Measurements from ENCODE around the gene SLCO3A1. TPM values are rescaled to one million over a fixed set of nuclear protein-coding genes. Genes with fewer than 3 reads are reported as not detected.
A peak's percentile ranks its signal among the peaks of the same experiment; 100 is the strongest.

Gene SLCO3A1
- total and polyA plus RNA-seq, 2 of the 8 experiments (the other 6 are each of a cell fraction or from before 2014, with no cell fraction given): 15.1 to 20.4 TPM

DNA sequence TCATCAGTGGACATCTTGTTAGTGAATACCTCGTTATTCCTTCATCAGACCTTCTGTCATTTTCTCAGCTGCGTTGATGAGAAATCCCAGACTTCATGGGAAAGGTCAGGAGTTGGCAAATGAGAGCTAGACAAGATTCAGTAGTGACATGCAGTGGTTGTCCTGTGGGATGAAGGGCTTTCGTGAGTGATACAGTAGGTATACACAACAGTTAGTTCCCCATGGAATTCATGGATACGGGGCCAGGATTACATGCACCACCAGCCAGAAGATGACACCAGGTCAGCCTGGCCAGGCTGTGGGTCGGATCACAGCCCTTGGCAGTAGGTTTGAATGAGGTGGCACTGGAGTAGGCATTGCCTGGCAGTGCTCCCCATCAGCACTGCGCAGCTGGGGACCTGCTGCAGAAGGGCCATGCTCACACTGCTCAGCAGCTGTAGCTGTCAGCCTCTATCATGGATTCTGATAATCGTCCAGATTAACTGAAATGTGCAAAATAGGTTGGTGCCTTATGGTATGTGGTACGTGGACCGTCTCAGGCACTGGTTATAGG, 150.1 kb downstream of the SLCO3A1 start:
- Histone ChIP-seq H3K18ac (ENCODE audit: extremely low read depth, low read length) (no peak overlapping the region), H2BK120ac (replicated peaks; ENCODE audit: low read depth, low read length) (no peak overlapping the region), H3K23me2 (ENCODE audit: low read depth, low read length) (no peaks in the 10 kb centered on the region), H4K8ac (ENCODE audit: extremely low read depth, insufficient read depth, low read length) (no peak overlapping the region), H2BK5ac (ENCODE audit: low read depth, low read length) (no peak overlapping the region), H4K91ac (replicated peaks; ENCODE audit: insufficient read length, low read length) (no peak overlapping the region), H4K5ac (ENCODE audit: insufficient read length, low read depth, low read length) (no peak overlapping the region), H3K9ac (replicated peaks in 1 of 4; ENCODE audit: extremely low read depth in 1 of 4, low read depth in 3 of 4, low read length in 3 of 4) (no peak overlapping the region), H3K14ac (ENCODE audit: insufficient read length) (no peak overlapping the region), H2BK15ac (ENCODE audit: low read length) (no peak overlapping the region), H4K20me1 (replicated peaks in 1 of 2; ENCODE audit: control insufficient read depth in 1 of 2, insufficient read depth in 2 of 2, low read length in 2 of 2) (no peaks in the 10 kb centered on the region), H3K4ac (replicated peaks; ENCODE audit: insufficient read length, low read depth, low read length) (no peak overlapping the region), H3K27me3 (replicated peaks in 1 of 4; ENCODE audit: control insufficient read depth in 3 of 4, extremely low read depth in 1 of 4, insufficient read depth in 3 of 4, low read length in 3 of 4) (no peaks in the 10 kb centered on the region), H2BK12ac (ENCODE audit: low read depth, low read length) (no peak overlapping the region), H3K4me2 (ENCODE audit: insufficient read depth in 1 of 2, low read depth in 2 of 2, low read length in 2 of 2) (no peak overlapping the region), H3K79me2 (ENCODE audit: control insufficient read depth in 1 of 2, insufficient read depth in 2 of 2, low read length in 2 of 2) (0 out of 4 replicates have a peak, but pooled peaks cover 0 to 8% of the 10 kb centered on the region in 2 experiments), H3K4me1 (replicated peaks in 1 of 4; ENCODE audit: control insufficient read depth in 3 of 4, insufficient read depth in 4 of 4, low read length in 3 of 4) (peaks cover 8 to 18% (median 15%) of the 10 kb centered on the region in 4 experiments), H3K79me1 (ENCODE audit: low read depth, low read length) (no peaks in the 10 kb centered on the region; the same call in none of the 2 replicates), H3K23ac (ENCODE audit: insufficient read length) (no peak overlapping the region), H3K56ac (replicated peaks; ENCODE audit: insufficient read length, low read depth, low read length) (no peak overlapping the region), H3K27ac (ENCODE audit: low read depth, low read length) (no peak overlapping the region), H3K9me3 (ENCODE audit: insufficient read depth in 2 of 2, low read depth in 1 of 2, low read length in 1 of 2) (no peaks in the 10 kb centered on the region), H3K4me3 (ENCODE audit: extremely low read depth in 1 of 4, insufficient read depth in 2 of 4, low read depth in 3 of 4, low read length in 4 of 4) (no peak overlapping the region), H2AK5ac (ENCODE audit: low read depth, low read length) (0 out of 2 replicates have a peak overlapping the region, but pooled peaks have one; percentile 75), H2BK20ac (ENCODE audit: low read length) (no peak overlapping the region), H3K36me3 (ENCODE audit: control insufficient read depth in 2 of 4, insufficient read depth in 4 of 4, low read length in 3 of 4) (no peaks in the 10 kb centered on the region), H2AFZ (ENCODE audit: low read length) (no peak overlapping the region)
- FAIRE-seq (no peak), DNase-seq (ENCODE audit: low read depth in 1 of 2, low spot score in 2 of 2) (no peak)
- 95% methylated on average over 9 of the region's 9 CpGs; no CpG with 5 or more reads in 1 of the 2 experiments for WGBS, 2 experiments (ENCODE audit: extremely low coverage in 1 of 2, insufficient coverage in 1 of 2, insufficient read length in 1 of 2, insufficient replicate concordance in 2 of 2, low coverage in 1 of 2, low lambda C conversion rate in 2 of 2, missing lambda C conversion rate in 1 of 2)
- CTCF ChIA-PET (ENCODE audit: partially characterized antibody): interaction anchor here (1.0 to 1.9 kb wide), 6 partner anchors 8 to 75 kb away, joined by 3 to 6 read pairs (median 4); no protein-coding TSS in a partner anchor
- POLR2A ChIA-PET (ENCODE audit: partially characterized antibody): no interaction called here
- TF ChIP-seq SIRT6 (IDR thresholded peaks at IDR 0.05; ENCODE audit: low read length) (no peak), BACH1 (IDR thresholded peaks at IDR 0.05; ENCODE audit: low read length) (no peak), TAF1 (IDR thresholded peaks at IDR 0.05; ENCODE audit: low read depth, low read length) (no peak), NANOG (IDR thresholded peaks at IDR 0.05; ENCODE audit: insufficient read depth, low read depth, low read length, poor library complexity, severe bottlenecking) (no peak), CHD2 (IDR thresholded peaks at IDR 0.05; ENCODE audit: low read length) (no peak), SP2 (IDR thresholded peaks at IDR 0.05; ENCODE audit: low read length) (no peak)
